GM12878 (cell line): Measurements from ENCODE around the gene RCAN2. TPM values are rescaled to one million over a fixed set of nuclear protein-coding genes. Genes with fewer than 3 reads are reported as not detected.

Experiments used
- ATAC-seq: fragments of 200-7000 bp; cut with Tn5 transposase; 3 replicates; pipeline ENCODE4 v1.9.1; 2020; ENCODE audit warnings: mild to moderate bottlenecking, moderate library complexity
- BruUV-seq: library from RNA; stranded (reverse); fragments of 400-500 nt; replicated peaks from 2 replicates; lab custom pipeline; 2021; lab: Mats Ljungman, UMichigan
- CTCF ChIA-PET: fragments of 300-600 bp; sonication (Branson Sonifier 250); formaldehyde crosslinking; extraction: SDS; loops from one replicate; lab custom pipeline; 2021; ENCODE audit warnings: inconsistent platforms; lab: Yijun Ruan, JAX
- POLR2A ChIA-PET: fragments of 350-600 bp; formaldehyde crosslinking; extraction: SDS; loops from one replicate; lab custom pipeline; 2021; ENCODE audit warnings: inconsistent platforms; lab: Charles Lee
- RAD21 ChIA-PET: fragments of 300-600 bp; sonication (Branson Sonifier 250); formaldehyde crosslinking; loops from one replicate; lab custom pipeline; 2023; ENCODE audit warnings: antibody characterized with exemption; ENCODE audit not compliant: unreplicated experiment; lab: Charles Lee
- SMC1A ChIA-PET: fragments of 300-600 bp; sonication (Branson Sonifier 250); formaldehyde crosslinking; loops from one replicate; lab custom pipeline; 2023; ENCODE audit not compliant: unreplicated experiment, uncharacterized antibody; lab: Charles Lee
- DNase-seq: peaks from one replicate; pipeline ENCODE4 v3.0.0-alpha.2; 2011; ENCODE audit warnings: low read depth, low spot score
- FAIRE-seq: peaks from 3 replicates; lab custom pipeline; 2011; peaks lifted over from hg19 to GRCh38; lab: Jason Lieb, UNC
- H2AFZ ChIP-seq: 2 replicates; pipeline ENCODE4 v1.6.0; 2011; ENCODE audit warnings: low read depth, low read length, control low read depth; ENCODE audit not compliant: control insufficient read depth
- H3K27ac ChIP-seq: 2 replicates; pipeline ENCODE4 v1.5.1; 2011; ENCODE audit warnings: control low read depth; ENCODE audit not compliant: control insufficient read depth, insufficient read depth
- H3K27me3 ChIP-seq, 2 experiments: replicated peaks in 1 of 2; 2 replicates each; pipeline versions ENCODE4 v1.6.0 to v1.6.1; 2011; ENCODE audit warnings: low read length in 1 of 2; ENCODE audit not compliant: control insufficient read depth in 2 of 2, insufficient read depth in 2 of 2
- H3K36me3 ChIP-seq, 2 experiments: 2 replicates each; pipeline ENCODE4 v1.5.1; 2011; ENCODE audit warnings: low read length in 1 of 2; ENCODE audit not compliant: control insufficient read depth in 2 of 2, insufficient read depth in 2 of 2
- H3K4me1 ChIP-seq: 2 replicates; pipeline ENCODE4 v1.6.1; 2011; ENCODE audit warnings: mild to moderate bottlenecking, low read length, moderate library complexity, mixed read lengths; ENCODE audit not compliant: control insufficient read depth, insufficient read depth
- H3K4me2 ChIP-seq: 2 replicates; pipeline ENCODE4 v1.6.0; 2011; ENCODE audit warnings: control low read depth; ENCODE audit not compliant: control insufficient read depth, insufficient read depth
- H3K4me3 ChIP-seq: fragments of 200-600 bp; sonication (generic); 2 replicates; pipeline ENCODE4 v1.5.1; 2016
- H3K79me2 ChIP-seq: 2 replicates; pipeline ENCODE4 v1.6.0; 2011; ENCODE audit warnings: low read length; ENCODE audit not compliant: control insufficient read depth, insufficient read depth
- H3K9ac ChIP-seq: 2 replicates; pipeline ENCODE4 v1.8.0; 2011; ENCODE audit warnings: low read length, control low read depth, mixed read lengths; ENCODE audit not compliant: control insufficient read depth, insufficient read depth
- H3K9me3 ChIP-seq: replicated peaks from 3 replicates; pipeline ENCODE4 v1.5.1; 2011; ENCODE audit warnings: mild to moderate bottlenecking, low read length; ENCODE audit not compliant: control insufficient read depth, insufficient read depth
- H4K20me1 ChIP-seq: 2 replicates; pipeline ENCODE4 v1.6.0; 2011; ENCODE audit not compliant: control insufficient read depth, insufficient read depth
- KAT2A ChIP-seq: conservative IDR thresholded peaks from 2 replicates; pipeline ENCODE4 v1.6.1; 2011; ENCODE audit warnings: low read depth, low read length; ENCODE audit not compliant: control insufficient read depth
- TCF12 ChIP-seq: IDR thresholded peaks from 2 replicates; pipeline ENCODE4 v1.6.1; 2011; ENCODE audit warnings: low read depth, mild to moderate bottlenecking, low read length
- TCF3 ChIP-seq: IDR thresholded peaks from 2 replicates; pipeline ENCODE4 v1.6.1; 2012; ENCODE audit warnings: low read depth, mild to moderate bottlenecking, low read length, borderline replicate concordance; ENCODE audit not compliant: insufficient read depth
- TCF7 ChIP-seq: IDR thresholded peaks from 2 replicates; pipeline ENCODE4 v1.6.1; 2014; ENCODE audit warnings: antibody characterized with exemption, borderline replicate concordance
- ZBTB33 ChIP-seq: fragments of 450-650 bp; IDR thresholded peaks from 2 replicates; pipeline ENCODE4 v1.6.1; 2017; ENCODE audit warnings: mild to moderate bottlenecking
- WGBS: methylation state at CpG from one replicate; pipeline ENCODE4 v1.1.6; 2016; ENCODE audit warnings: low lambda C conversion rate; ENCODE audit not compliant: insufficient replicate concordance, insufficient coverage; ENCODE audit errors: missing lambda C conversion rate; 5-methylcytosine and 5-hydroxymethylcytosine counted together
- in situ Hi-C: fragments of 300-500 bp; cut with MboI; formaldehyde crosslinking; loops from 9 replicates; pipeline ENCODE4 v1.14.3; 2018; ENCODE audit warnings: mixed read lengths
- intact Hi-C: fragments of 100-400 bp; cut with micrococcal nuclease; formaldehyde crosslinking; loops from one replicate; pipeline ENCODE4 v1.14.2; 2022; ENCODE audit not compliant: unreplicated experiment
- polyA plus RNA-seq, 11 experiments: library from polyadenylated mRNA; depleted of rRNA in 4 of 11; unstranded in 6 of 11; stranded (reverse) in 5 of 11; fragments of >200 nt; fragmentation: Nextera tagmentation in 4 of 11; fragmentation: Illumina TruSeq in 1 of 11; extraction: Ambion mirVana in 4 of 11; extraction: Trizol in 1 of 11; gene quantifications; 1 replicate in 1 of 11; 2 replicates in 10 of 11; pipeline versions ENCODE4 v1.2.1 to v1.2.3, GENCODE V29; 2011 to 2016; ENCODE audit warnings: inconsistent platforms in 2 of 11, missing spikeins in 2 of 11, low read depth in 1 of 11
- total RNA-seq, 4 experiments: library from RNA; depleted of rRNA in 3 of 4; stranded (reverse); fragments of >200 nt in 3 of 4; fragmentation: Illumina TruSeq in 1 of 4; extraction: Trizol in 1 of 4; gene quantifications; 2 replicates each; pipeline versions ENCODE4 v1.2.1 to v1.2.3, GENCODE V29; 2013 to 2021

RCAN2 gene
- total and polyA plus RNA-seq, 10 of the 15 experiments (the other 5 are each of a cell fraction or from before 2014, with no cell fraction given), result 0.06 TPM; not detected in 9

GRCh38 chr6:46291880-46292279 is 199.4 kb downstream of the RCAN2 start:
- no peak overlapping the region for H3K4me2 ChIP-seq
- ChIA-PET POLR2A (no interaction called here), CTCF (interaction anchor here (1.7 kb wide), 1 partner anchor 202 kb away, joined by 4 read pairs; no protein-coding TSS in a partner anchor), RAD21 (no interaction called here), SMC1A (interaction anchor here (0.8 kb wide), 1 partner anchor 13 kb away, joined by 3 read pairs; no protein-coding TSS in a partner anchor)
- FAIRE-seq, result no peak
- H3K36me3 ChIP-seq, result no peaks in the 10 kb centered on the region
- no peaks in the 10 kb centered on the region for H4K20me1 ChIP-seq
- WGBS, result 56% methylated on average over 2 of the region's 2 CpGs
- H2AFZ ChIP-seq, result no peak overlapping the region
- BruUV-seq, result no TSS peak
- DNase-seq, result no peak
- H3K9ac ChIP-seq, result no peak overlapping the region
- in situ Hi-C loops (no loop called here), intact Hi-C loops (no loop called here)
- no peak overlapping the region for H3K27ac ChIP-seq
- no peak for ATAC-seq
- TF ChIP-seq TCF12, result no peak
- no peak for TF ChIP-seq ZBTB33
- TF ChIP-seq TCF7, result no peak
- no peak for TF ChIP-seq KAT2A
- no peaks in the 10 kb centered on the region for H3K27me3 ChIP-seq
- no peak overlapping the region for H3K4me3 ChIP-seq
- H3K9me3 ChIP-seq, result no peaks in the 10 kb centered on the region
- H3K4me1 ChIP-seq, result peaks cover 20% of the 10 kb centered on the region
- no peaks in the 10 kb centered on the region for H3K79me2 ChIP-seq

GRCh38 chr6:46291275-46291633 is 200.0 kb downstream of the RCAN2 start:
- H3K4me3 ChIP-seq, result no peak overlapping the region
- RAD21 ChIA-PET, result no interaction called here
- no peaks in the 10 kb centered on the region for H3K9me3 ChIP-seq
- in situ Hi-C loops, result no loop called here
- H3K9ac ChIP-seq, result no peak overlapping the region
- intact Hi-C loops, result no loop called here
- FAIRE-seq (no peak), ATAC-seq (no peak), DNase-seq (no peak)
- no peaks in the 10 kb centered on the region for H3K27me3 ChIP-seq
- no peak overlapping the region for H3K27ac ChIP-seq
- H3K4me2 ChIP-seq, result no peak overlapping the region
- POLR2A ChIA-PET, result interaction anchor here (0.7 kb wide), 1 partner anchor 913 kb away, joined by 3 read pairs; the partner anchor contains the start of gene SUPT3H
- TF ChIP-seq ZBTB33 (no peak), TCF3 (0 out of 2 replicates have a peak, but pooled peaks have one; percentile 30)
- no peaks in the 10 kb centered on the region for H3K36me3 ChIP-seq
- H3K79me2 ChIP-seq, result no peaks in the 10 kb centered on the region
- CTCF ChIA-PET, result interaction anchor here (0.6 to 1.7 kb wide), 3 partner anchors 9 to 201 kb away, joined by 3 to 4 read pairs (median 4); no protein-coding TSS in a partner anchor
- SMC1A ChIA-PET, result interaction anchor here (0.7 kb wide), 1 partner anchor 221 kb away, joined by 3 read pairs; no protein-coding TSS in a partner anchor
- H4K20me1 ChIP-seq, result no peaks in the 10 kb centered on the region
- 0% methylated on average over 2 of the region's 2 CpGs for WGBS
- H2AFZ ChIP-seq, result no peak overlapping the region
- peaks cover 20% of the 10 kb centered on the region for H3K4me1 ChIP-seq
- BruUV-seq, result no TSS peak
